HFFc6 (cell line): ENCODE data around the gene MAP4K4. TPM values are rescaled to one million over a fixed set of nuclear protein-coding genes. Genes with fewer than 3 reads are reported as not detected.

ENCODE experiments used
- DNase-seq: peaks from one replicate; pipeline ENCODE4 v3.0.0-alpha.2; 2018
- H3K27ac Mint-ChIP-seq: 2 replicates; pipeline ENCODE4 v1.8.0; 2020; ENCODE audit warnings: mild to moderate bottlenecking, mixed read lengths
- H3K27me3 Mint-ChIP-seq: 2 replicates; pipeline ENCODE4 v1.8.0; 2021; ENCODE audit warnings: mild to moderate bottlenecking, moderate library complexity, mixed read lengths; ENCODE audit not compliant: insufficient read depth
- H3K36me3 Mint-ChIP-seq: 2 replicates; pipeline ENCODE4 v1.8.0; 2021; ENCODE audit warnings: low read depth, mixed read lengths
- H3K4me1 Mint-ChIP-seq: 2 replicates; pipeline ENCODE4 v1.8.0; 2020; ENCODE audit warnings: low read depth, mixed read lengths
- H3K4me3 Mint-ChIP-seq: 2 replicates; pipeline ENCODE4 v1.8.0; 2020; ENCODE audit warnings: mild to moderate bottlenecking, moderate library complexity, mixed read lengths
- H3K9me3 Mint-ChIP-seq: 2 replicates; pipeline ENCODE4 v1.8.0; 2020; ENCODE audit warnings: mild to moderate bottlenecking, mixed read lengths
- total RNA-seq, 6 experiments: library from RNA; stranded (reverse); fragmentation: NEBNext Ultra II Directional; extraction: Animal tissue kit (Norgen Biotek cat#: 25700); gene quantifications; 2 replicates in 1 of 6; 3 replicates in 5 of 6; pipeline ENCODE4 v1.2.3, GENCODE V29; 2021
- TF ChIP-seq, protein P1 (sequence below): fragments of 200-600 bp; sonication (generic); IDR thresholded peaks from 2 replicates; pipeline ENCODE4 v1.5.0; 2021; ENCODE audit warnings: antibody characterized with exemption, mild to moderate bottlenecking

The MAP4K4 gene
- total RNA-seq, 6 experiments from 2014 or later = 103 to 124 (median 121) TPM

- H3K4me3 Mint-ChIP-seq = no peak overlapping the region
- no peak overlapping the region for H3K27ac Mint-ChIP-seq
- no peaks in the 10 kb centered on the region; the same call in 1 of the 2 replicates for H3K27me3 Mint-ChIP-seq
- H3K36me3 Mint-ChIP-seq = peaks cover 11% of the 10 kb centered on the region
- TF ChIP-seq, protein P1, sequence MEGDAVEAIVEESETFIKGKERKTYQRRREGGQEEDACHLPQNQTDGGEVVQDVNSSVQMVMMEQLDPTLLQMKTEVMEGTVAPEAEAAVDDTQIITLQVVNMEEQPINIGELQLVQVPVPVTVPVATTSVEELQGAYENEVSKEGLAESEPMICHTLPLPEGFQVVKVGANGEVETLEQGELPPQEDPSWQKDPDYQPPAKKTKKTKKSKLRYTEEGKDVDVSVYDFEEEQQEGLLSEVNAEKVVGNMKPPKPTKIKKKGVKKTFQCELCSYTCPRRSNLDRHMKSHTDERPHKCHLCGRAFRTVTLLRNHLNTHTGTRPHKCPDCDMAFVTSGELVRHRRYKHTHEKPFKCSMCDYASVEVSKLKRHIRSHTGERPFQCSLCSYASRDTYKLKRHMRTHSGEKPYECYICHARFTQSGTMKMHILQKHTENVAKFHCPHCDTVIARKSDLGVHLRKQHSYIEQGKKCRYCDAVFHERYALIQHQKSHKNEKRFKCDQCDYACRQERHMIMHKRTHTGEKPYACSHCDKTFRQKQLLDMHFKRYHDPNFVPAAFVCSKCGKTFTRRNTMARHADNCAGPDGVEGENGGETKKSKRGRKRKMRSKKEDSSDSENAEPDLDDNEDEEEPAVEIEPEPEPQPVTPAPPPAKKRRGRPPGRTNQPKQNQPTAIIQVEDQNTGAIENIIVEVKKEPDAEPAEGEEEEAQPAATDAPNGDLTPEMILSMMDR = no peak
- DNase-seq = no peak
- no peaks in the 10 kb centered on the region for H3K9me3 Mint-ChIP-seq
- peaks cover 82% of the 10 kb centered on the region for H3K4me1 Mint-ChIP-seq
These were observed 79.8 kb downstream of the MAP4K4 start for GRCh38 chr2:101777337-101777736.

DNA sequence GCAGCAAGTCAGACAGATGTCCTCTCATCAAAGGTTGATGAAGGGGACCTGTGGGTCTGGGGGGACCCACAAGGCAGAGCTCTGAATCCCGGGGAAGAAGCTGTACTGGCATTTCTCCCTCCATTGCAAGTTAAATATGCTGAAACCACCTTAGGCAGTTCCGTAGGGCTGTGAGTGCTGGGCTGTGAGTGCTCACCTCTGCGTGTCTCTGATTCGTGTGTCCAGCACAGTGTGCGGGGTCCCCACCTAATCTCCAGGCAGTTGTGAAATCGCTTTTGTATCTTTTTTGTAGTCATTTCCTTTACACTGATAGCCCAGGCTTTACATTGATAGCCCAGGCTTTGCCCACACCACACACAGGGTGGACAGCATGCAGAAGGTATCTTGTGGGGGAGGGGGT is 80.6 kb downstream of the MAP4K4 start:
- no peak overlapping the region; the same call in 1 of the 2 replicates for H3K27ac Mint-ChIP-seq
- peaks cover 11% of the 10 kb centered on the region for H3K36me3 Mint-ChIP-seq
- no peak for DNase-seq
- H3K4me3 Mint-ChIP-seq = no peak overlapping the region
- H3K9me3 Mint-ChIP-seq = no peaks in the 10 kb centered on the region
- peaks cover 82% of the 10 kb centered on the region for H3K4me1 Mint-ChIP-seq
- no peaks in the 10 kb centered on the region; the same call in 1 of the 2 replicates for H3K27me3 Mint-ChIP-seq
- TF ChIP-seq, protein P1 = no peak

- Mint-ChIP-seq H3K36me3 (peaks cover 5% of the 10 kb centered on the region; the same call in 1 of the 2 replicates), H3K4me1 (peaks cover 79% of the 10 kb centered on the region), H3K9me3 (no peaks in the 10 kb centered on the region), H3K27ac (no peak overlapping the region; the same call in 1 of the 2 replicates), H3K4me3 (no peak overlapping the region), H3K27me3 (no peaks in the 10 kb centered on the region; the same call in 1 of the 2 replicates)
- TF ChIP-seq, protein P1 = no peak
- no peak for DNase-seq
These were observed 81.7 kb downstream of the MAP4K4 start for GRCh38 chr2:101779190-101779589.

DNA sequence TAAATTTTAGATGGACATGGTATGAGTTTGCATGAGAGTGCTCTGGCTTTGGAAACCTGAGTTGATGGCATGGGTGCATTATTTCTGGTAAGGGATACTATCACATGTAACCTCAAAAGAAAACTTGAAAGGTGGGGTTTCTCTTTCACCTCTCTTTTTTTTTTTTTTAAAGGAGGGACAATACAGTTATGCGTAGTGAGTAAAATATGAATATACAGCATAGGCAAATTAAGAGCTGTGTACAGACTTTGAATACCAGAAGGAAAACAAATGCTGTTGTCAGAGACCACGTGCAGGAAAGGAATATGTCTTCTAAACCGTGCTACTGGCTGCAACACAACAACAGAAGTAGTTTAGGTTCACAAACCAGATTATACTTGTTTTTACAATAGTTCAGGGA is 82.1 kb downstream of the MAP4K4 start:
- TF ChIP-seq, protein P1 = no peak
- Mint-ChIP-seq H3K27ac (no peak overlapping the region), H3K9me3 (no peaks in the 10 kb centered on the region)

DNA sequence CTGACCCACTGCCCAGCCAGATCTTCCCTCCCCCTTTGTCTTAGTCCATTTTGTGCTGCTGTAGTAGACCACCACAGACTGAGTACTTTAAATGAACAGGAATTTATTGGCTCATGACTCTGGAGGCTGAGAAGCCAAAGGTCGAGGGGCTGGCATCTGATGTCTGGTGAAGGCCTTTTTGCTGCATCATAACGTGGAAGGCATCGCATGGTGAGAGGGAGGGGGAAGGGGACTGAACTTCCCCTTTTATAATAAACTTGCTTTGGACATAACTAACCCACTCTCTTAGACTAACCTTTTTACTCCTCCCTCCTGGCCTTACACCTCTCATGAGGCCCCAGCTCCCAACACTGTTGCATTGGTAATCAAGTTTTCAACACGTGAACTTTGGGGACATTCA is 83.8 kb downstream of the MAP4K4 start:
- TF ChIP-seq, protein P1 = no peak
- Mint-ChIP-seq H3K9me3 (no peaks in the 10 kb centered on the region), H3K27ac (peak overlapping the region; percentile 74; the same call in 1 of the 2 replicates), H3K36me3 (peaks cover 5% of the 10 kb centered on the region; the same call in 1 of the 2 replicates), H3K27me3 (no peaks in the 10 kb centered on the region; the same call in 1 of the 2 replicates), H3K4me3 (peak overlapping the region; percentile 67; the same call in 1 of the 2 replicates), H3K4me1 (peaks cover 73% of the 10 kb centered on the region)
- DNase-seq = no peak

More for the DNA sequence above, 82.1 kb downstream of the MAP4K4 start:
- DNase-seq = no peak
- H3K36me3 Mint-ChIP-seq = peaks cover 5% of the 10 kb centered on the region; the same call in 1 of the 2 replicates
- H3K4me3 Mint-ChIP-seq = no peak overlapping the region
- H3K27me3 Mint-ChIP-seq = no peaks in the 10 kb centered on the region; the same call in 1 of the 2 replicates
- peaks cover 77% of the 10 kb centered on the region for H3K4me1 Mint-ChIP-seq
